ENCODE results near the gene RTP2.

The RTP2 gene

DNA sequence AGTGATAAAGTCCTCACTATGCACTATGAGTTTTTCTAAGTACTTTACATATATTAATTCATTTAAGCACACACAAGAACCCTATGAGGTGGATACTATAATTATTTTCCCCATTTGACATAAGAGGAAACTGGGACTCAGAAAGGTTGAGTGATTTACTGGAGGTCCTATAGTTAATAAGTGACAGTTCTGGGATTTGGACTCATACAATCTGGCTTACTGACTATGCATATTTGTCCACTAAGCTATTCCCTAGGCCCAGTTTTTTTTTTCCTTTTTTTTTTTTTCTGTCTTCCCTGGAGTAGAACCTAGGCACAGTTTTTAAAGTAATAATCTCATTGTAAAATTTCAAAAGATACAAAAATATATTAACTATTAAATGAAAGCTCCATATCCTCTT lies 6.3 kb upstream of the RTP2 start:
- TF ChIP-seq, protein P1, sequence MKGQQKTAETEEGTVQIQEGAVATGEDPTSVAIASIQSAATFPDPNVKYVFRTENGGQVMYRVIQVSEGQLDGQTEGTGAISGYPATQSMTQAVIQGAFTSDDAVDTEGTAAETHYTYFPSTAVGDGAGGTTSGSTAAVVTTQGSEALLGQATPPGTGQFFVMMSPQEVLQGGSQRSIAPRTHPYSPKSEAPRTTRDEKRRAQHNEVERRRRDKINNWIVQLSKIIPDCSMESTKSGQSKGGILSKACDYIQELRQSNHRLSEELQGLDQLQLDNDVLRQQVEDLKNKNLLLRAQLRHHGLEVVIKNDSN (IDR thresholded peaks at IDR 0.05), result no peak
- TF ChIP-seq EGR1 (IDR thresholded peaks at IDR 0.05) (no peak), CREB1 (IDR thresholded peaks at IDR 0.05; ENCODE audit: low read depth) (no peak), EP300 (IDR thresholded peaks at IDR 0.05; ENCODE audit: borderline replicate concordance) (no peak), CEBPB (IDR thresholded peaks at IDR 0.05) (no peak), RAD21 (IDR thresholded peaks at IDR 0.05; ENCODE audit: low read depth) (no peak), YY1 (IDR thresholded peaks at IDR 0.05; ENCODE audit: low read depth) (no peak)
- TF ChIP-seq, protein P2, sequence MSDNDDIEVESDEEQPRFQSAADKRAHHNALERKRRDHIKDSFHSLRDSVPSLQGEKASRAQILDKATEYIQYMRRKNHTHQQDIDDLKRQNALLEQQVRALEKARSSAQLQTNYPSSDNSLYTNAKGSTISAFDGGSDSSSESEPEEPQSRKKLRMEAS (IDR thresholded peaks at IDR 0.05), result no peak

DNA sequence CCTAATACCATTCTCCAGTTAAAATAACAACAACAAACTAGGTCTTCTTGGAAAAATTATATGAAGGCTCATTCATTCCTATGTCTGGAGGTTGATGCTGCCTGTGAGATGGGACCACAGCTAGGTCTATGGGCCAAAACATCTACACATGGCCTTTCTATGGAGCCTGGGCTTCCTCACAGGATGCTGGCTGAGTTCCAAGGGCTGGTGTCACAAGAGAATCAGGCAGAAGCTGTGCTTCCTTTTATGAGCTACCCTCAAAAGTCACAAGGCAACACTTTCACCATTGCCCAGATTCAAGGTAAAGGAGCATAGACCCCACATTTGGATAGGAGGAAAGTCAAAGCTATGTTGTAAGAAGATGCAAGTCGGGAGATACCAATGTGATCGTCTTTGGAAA lies 4.6 kb upstream of the RTP2 start:
- TF ChIP-seq, protein P1 (IDR thresholded peaks at IDR 0.05), result no peak
- TF ChIP-seq EGR1 (IDR thresholded peaks at IDR 0.05), result no peak
- TF ChIP-seq NFIC (IDR thresholded peaks at IDR 0.05), result no peak
- no peak for TF ChIP-seq YY1 (IDR thresholded peaks at IDR 0.05; ENCODE audit: low read depth)
- TF ChIP-seq ZBTB7A (IDR thresholded peaks at IDR 0.05; ENCODE audit: low read depth), result no peak
- no peak for TF ChIP-seq RAD21 (IDR thresholded peaks at IDR 0.05; ENCODE audit: low read depth)
- no peak for TF ChIP-seq TAF1 (IDR thresholded peaks at IDR 0.05; ENCODE audit: low read depth)
- no peak for TF ChIP-seq FOXM1 (IDR thresholded peaks at IDR 0.05; ENCODE audit: borderline replicate concordance, low read depth)
- TF ChIP-seq, protein P2 (IDR thresholded peaks at IDR 0.05), result no peak
- TF ChIP-seq TCF12 (IDR thresholded peaks at IDR 0.05; ENCODE audit: low read depth), result no peak
- TF ChIP-seq TEAD4 (IDR thresholded peaks at IDR 0.05), result no peak

DNA sequence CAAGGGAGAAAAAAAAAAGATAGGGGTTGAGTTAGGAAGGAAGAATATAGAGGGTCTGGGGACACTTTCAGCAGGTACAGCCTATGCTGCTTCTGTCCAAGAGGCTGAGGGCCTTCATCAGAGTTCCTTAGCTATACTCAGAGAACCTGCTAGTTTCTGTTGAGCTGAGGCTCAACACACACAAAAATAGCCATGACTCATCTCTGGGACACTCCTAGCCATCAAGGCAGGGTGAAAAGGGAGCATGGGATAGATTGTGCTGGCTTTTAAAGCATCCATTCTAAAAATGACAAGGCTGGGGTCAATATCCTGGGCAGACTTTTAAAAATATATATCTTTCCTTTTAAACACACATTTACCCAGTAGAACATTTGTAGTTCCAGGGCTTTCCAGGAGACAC lies 2.8 kb upstream of the RTP2 start:
- TF ChIP-seq EGR1 (IDR thresholded peaks at IDR 0.05) (no peak), CEBPB (IDR thresholded peaks at IDR 0.05) (no peak), RAD21 (IDR thresholded peaks at IDR 0.05; ENCODE audit: low read depth) (no peak)
- TF ChIP-seq, protein P3, sequence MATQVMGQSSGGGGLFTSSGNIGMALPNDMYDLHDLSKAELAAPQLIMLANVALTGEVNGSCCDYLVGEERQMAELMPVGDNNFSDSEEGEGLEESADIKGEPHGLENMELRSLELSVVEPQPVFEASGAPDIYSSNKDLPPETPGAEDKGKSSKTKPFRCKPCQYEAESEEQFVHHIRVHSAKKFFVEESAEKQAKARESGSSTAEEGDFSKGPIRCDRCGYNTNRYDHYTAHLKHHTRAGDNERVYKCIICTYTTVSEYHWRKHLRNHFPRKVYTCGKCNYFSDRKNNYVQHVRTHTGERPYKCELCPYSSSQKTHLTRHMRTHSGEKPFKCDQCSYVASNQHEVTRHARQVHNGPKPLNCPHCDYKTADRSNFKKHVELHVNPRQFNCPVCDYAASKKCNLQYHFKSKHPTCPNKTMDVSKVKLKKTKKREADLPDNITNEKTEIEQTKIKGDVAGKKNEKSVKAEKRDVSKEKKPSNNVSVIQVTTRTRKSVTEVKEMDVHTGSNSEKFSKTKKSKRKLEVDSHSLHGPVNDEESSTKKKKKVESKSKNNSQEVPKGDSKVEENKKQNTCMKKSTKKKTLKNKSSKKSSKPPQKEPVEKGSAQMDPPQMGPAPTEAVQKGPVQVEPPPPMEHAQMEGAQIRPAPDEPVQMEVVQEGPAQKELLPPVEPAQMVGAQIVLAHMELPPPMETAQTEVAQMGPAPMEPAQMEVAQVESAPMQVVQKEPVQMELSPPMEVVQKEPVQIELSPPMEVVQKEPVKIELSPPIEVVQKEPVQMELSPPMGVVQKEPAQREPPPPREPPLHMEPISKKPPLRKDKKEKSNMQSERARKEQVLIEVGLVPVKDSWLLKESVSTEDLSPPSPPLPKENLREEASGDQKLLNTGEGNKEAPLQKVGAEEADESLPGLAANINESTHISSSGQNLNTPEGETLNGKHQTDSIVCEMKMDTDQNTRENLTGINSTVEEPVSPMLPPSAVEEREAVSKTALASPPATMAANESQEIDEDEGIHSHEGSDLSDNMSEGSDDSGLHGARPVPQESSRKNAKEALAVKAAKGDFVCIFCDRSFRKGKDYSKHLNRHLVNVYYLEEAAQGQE (IDR thresholded peaks at IDR 0.05; ENCODE audit: low read depth), result no peak

DNA sequence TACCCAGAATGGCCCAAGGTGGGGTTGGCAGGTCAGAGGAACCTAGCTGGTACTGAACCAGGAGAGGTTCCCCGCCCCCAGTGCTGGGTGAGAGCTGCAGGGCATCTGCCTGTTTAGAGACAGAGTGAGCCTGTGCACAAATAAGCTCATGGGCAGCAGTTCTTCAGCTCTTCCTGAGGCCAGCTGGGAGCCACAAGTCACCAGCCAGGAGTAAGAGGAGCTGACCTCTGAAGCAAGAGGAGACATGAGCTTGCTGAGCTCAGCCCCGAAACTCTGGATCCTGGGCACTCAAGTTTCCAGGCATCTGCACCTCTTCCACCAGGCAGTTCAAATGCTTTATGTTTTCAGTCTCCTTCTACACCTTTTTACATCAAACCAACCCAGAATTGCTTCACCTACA lies 2.1 kb downstream of the RTP2 start:
- TF ChIP-seq FOXM1 (IDR thresholded peaks at IDR 0.05; ENCODE audit: borderline replicate concordance, low read depth), result no peak
- TF ChIP-seq, protein P2 (IDR thresholded peaks at IDR 0.05), result no peak
- TF ChIP-seq RAD21 (IDR thresholded peaks at IDR 0.05; ENCODE audit: low read depth), result no peak
- no peak for TF ChIP-seq YY1 (IDR thresholded peaks at IDR 0.05; ENCODE audit: low read depth)
- no peak for TF ChIP-seq EGR1 (IDR thresholded peaks at IDR 0.05)

DNA sequence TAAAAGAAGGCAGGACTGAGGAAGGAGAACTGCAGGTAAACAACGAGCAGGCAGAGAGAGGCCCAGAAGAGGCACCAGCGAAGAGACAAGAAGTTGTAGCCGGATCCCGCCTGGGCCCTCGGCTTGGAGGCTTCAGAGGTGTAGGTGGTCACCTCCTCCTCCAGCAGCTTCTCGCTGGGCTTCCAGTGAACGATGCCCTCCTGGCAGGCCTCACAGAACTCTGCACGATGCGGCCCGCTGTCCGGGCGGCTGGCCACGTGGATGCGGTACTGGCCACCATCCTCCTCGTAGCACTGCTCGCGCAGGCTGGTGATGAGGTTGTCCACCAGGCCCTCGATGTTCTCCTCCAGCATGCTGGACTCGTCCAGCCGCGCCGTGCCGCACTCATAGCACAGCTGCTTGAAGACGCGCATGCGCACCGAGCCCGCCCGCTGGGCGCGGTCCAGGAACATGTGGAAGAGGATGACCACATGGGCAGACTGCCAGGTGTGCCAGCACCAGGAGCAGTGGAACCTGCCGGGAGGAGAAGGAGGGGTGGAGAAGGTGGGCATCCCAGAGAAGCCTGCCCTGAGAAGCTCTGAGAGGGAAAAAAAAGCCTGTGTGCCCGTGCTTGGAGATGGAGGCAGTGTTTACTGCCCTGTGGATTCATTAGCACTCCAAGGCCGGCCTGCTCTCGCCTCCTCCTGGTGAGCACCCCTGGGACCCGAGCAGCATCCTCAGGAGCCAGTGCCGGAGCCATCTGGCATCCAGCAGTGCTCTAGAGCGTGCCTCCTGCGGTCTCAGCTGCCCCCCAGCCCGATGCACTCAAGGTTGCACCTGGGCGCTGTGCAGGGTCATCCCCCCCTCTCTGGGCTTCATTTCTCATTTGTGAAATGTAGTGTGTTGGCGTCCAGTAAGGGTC lies 3.6 kb downstream of the RTP2 start:
- TF ChIP-seq TAF1 (IDR thresholded peaks at IDR 0.05; ENCODE audit: low read depth) (no peak), YY1 (IDR thresholded peaks at IDR 0.05; ENCODE audit: low read depth) (no peak), FOXM1 (IDR thresholded peaks at IDR 0.05; ENCODE audit: borderline replicate concordance, low read depth) (no peak), EP300 (IDR thresholded peaks at IDR 0.05; ENCODE audit: borderline replicate concordance) (no peak), EGR1 (IDR thresholded peaks at IDR 0.05) (no peak), CEBPB (IDR thresholded peaks at IDR 0.05) (no peak), TCF12 (IDR thresholded peaks at IDR 0.05; ENCODE audit: low read depth) (no peak), ZBTB7A (IDR thresholded peaks at IDR 0.05; ENCODE audit: low read depth) (no peak), NFIC (IDR thresholded peaks at IDR 0.05) (no peak), RAD21 (IDR thresholded peaks at IDR 0.05; ENCODE audit: low read depth) (no peak)
- TF ChIP-seq, protein P1 (IDR thresholded peaks at IDR 0.05), result no peak
- TF ChIP-seq, protein P2 (IDR thresholded peaks at IDR 0.05), result no peak
- TF ChIP-seq, protein P3 (IDR thresholded peaks at IDR 0.05; ENCODE audit: low read depth), result no peak

Data from Ishikawa (cell line).